GM23248 (cell line): Measurements from ENCODE around the gene NXPH4. TPM values are rescaled to one million over a fixed set of nuclear protein-coding genes. Genes with fewer than 3 reads are reported as not detected.

ENCODE experiments used
- DNase-seq: peaks from one replicate; pipeline ENCODE4 v3.0.0-alpha.2; 2015
- H2AFZ ChIP-seq: fragments of 200-600 bp; sonication (generic); 2 replicates; pipeline ENCODE4 v1.6.1; 2016; ENCODE audit warnings: antibody characterized with exemption
- H3F3A ChIP-seq: fragments of 200-600 bp; sonication (generic); 2 replicates; pipeline ENCODE4 v1.6.1; 2016; ENCODE audit warnings: mild to moderate bottlenecking, antibody characterized with exemption, mixed run types; ENCODE audit not compliant: insufficient read depth
- H3K27ac ChIP-seq: fragments of 200-600 bp; sonication (generic); 2 replicates; pipeline ENCODE4 v1.5.1; 2016; ENCODE audit warnings: mild to moderate bottlenecking
- H3K27me3 ChIP-seq: fragments of 200-600 bp; sonication (generic); replicated peaks from 2 replicates; pipeline ENCODE4 v1.6.1; 2016; ENCODE audit warnings: mild to moderate bottlenecking; ENCODE audit not compliant: insufficient read depth
- H3K36me3 ChIP-seq: fragments of 200-600 bp; sonication (generic); 2 replicates; pipeline ENCODE4 v1.6.1; 2016; ENCODE audit warnings: low read depth, mild to moderate bottlenecking
- H3K4me1 ChIP-seq: fragments of 200-600 bp; sonication (generic); 2 replicates; pipeline ENCODE4 v1.6.1; 2016; ENCODE audit warnings: mild to moderate bottlenecking; ENCODE audit not compliant: insufficient read depth
- H3K4me2 ChIP-seq: fragments of 200-600 bp; sonication (generic); one replicate; pipeline ENCODE4 v1.6.1; 2016; ENCODE audit warnings: mild to moderate bottlenecking; ENCODE audit not compliant: unreplicated experiment
- H3K4me3 ChIP-seq: fragments of 200-600 bp; sonication (generic); 2 replicates; pipeline ENCODE4 v1.5.1; 2016; ENCODE audit warnings: mild to moderate bottlenecking
- H3K79me2 ChIP-seq: fragments of 200-600 bp; sonication (generic); 2 replicates; pipeline ENCODE4 v1.6.1; 2016; ENCODE audit warnings: mild to moderate bottlenecking; ENCODE audit not compliant: insufficient read depth
- H3K9ac ChIP-seq: fragments of 200-600 bp; sonication (generic); 2 replicates; pipeline ENCODE4 v1.6.1; 2016; ENCODE audit warnings: mild to moderate bottlenecking
- H3K9me2 ChIP-seq: fragments of 200-600 bp; sonication (generic); 2 replicates; pipeline ENCODE4 v1.6.1; 2016; ENCODE audit warnings: mixed run types, mild to moderate bottlenecking, moderate library complexity; ENCODE audit not compliant: insufficient read depth
- H3K9me3 ChIP-seq: fragments of 200-600 bp; sonication (generic); one replicate; pipeline ENCODE4 v1.6.1; 2017; ENCODE audit warnings: low read depth
- H4K20me1 ChIP-seq: fragments of 200-600 bp; sonication (generic); 2 replicates; pipeline ENCODE4 v1.6.0; 2016; ENCODE audit not compliant: insufficient read depth
- EZH2 ChIP-seq: fragments of 200-600 bp; sonication (generic); IDR thresholded peaks from 2 replicates; pipeline ENCODE4 v1.6.1; 2018; ENCODE audit warnings: antibody characterized with exemption, mild to moderate bottlenecking; ENCODE audit not compliant: insufficient read depth, poor library complexity, severe bottlenecking
- EZH2phosphoT487 ChIP-seq: fragments of 200-600 bp; sonication (generic); IDR thresholded peaks from 2 replicates; pipeline ENCODE4 v1.6.1; 2018; ENCODE audit warnings: antibody characterized with exemption, moderate library complexity, mild to moderate bottlenecking, low read depth; ENCODE audit not compliant: insufficient read depth
- whole genome bisulfite sequencing, 2 experiments: methylation state at CpG; one replicate each; pipeline ENCODE4 v1.1.6; 2015 to 2017; ENCODE audit warnings: low lambda C conversion rate in 2 of 2, low coverage in 1 of 2; ENCODE audit errors: missing lambda C conversion rate in 2 of 2; 5-methylcytosine and 5-hydroxymethylcytosine counted together
- in situ Hi-C: fragments of 300-500 bp; cut with MboI; formaldehyde crosslinking; loops from 2 replicates; pipeline ENCODE4 v1.15.0; 2020
- microRNA counts: library from miRNA; unstranded; fragments of <30 nt; microRNA quantifications from one replicate; lab custom pipeline; 2016
- microRNA-seq: library from miRNA; unstranded; fragments of <30 nt; microRNA quantifications from one replicate; pipeline ENCODE4, GENCODE V29; 2016; ENCODE audit warnings: borderline number of aligned reads
- polyA plus RNA-seq: library from polyadenylated mRNA; unstranded; fragments of >200 nt; fragmentation: Nextera tagmentation; extraction: Ambion mirVana; gene quantifications from 2 replicates; pipeline ENCODE4 v1.2.1, GENCODE V29; 2016
- small RNA-seq: library from RNA; depleted of rRNA; stranded (forward); fragments of <200 nt; gene quantifications from one replicate; pipeline ENCODE3, GENCODE V24; 2014; ENCODE audit warnings: low read depth, low replicate concordance
- total RNA-seq: library from RNA; depleted of rRNA; stranded (reverse); fragments of >200 nt; shearing (Covaris generic); gene quantifications from 2 replicates; pipeline ENCODE4 v1.2.3, GENCODE V29; 2014; rRNA removed

The NXPH4 gene
- total and polyA plus RNA-seq, 2 experiments from 2014 or later: 5.4 to 5.7 TPM

DNA sequence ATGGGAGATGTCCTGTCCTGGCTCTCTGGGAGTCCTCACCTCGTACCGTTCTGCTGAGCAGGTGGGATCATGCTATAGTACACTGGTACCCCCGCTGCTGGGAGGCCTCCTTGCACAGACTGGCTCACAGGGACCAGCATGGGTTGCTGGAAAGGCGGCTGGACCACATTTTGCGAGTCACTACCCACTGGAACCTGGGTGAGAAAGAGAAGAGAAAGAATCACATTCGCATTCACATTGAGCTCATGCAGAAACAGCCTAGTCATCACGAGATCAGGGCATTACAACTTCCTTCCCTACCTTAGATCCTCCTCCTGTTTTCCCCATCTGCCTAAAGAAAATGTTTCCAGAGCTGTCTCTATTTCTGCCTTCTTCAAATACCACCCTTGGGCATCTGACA, 51.7 kb downstream of the NXPH4 start:
- no peaks in the 10 kb centered on the region for H3K9me3 ChIP-seq
- no peak overlapping the region for H3K4me2 ChIP-seq
- TF ChIP-seq EZH2 (no peak), EZH2phosphoT487 (no peak)
- H3K27me3 ChIP-seq: no peaks in the 10 kb centered on the region
- no peak overlapping the region for H3K4me3 ChIP-seq
- in situ Hi-C loops: no loop called here
- 0 out of 2 replicates have a peak overlapping the region, but pooled peaks have one; percentile 36 for H3K27ac ChIP-seq
- no peaks in the 10 kb centered on the region for H3K9me2 ChIP-seq
- WGBS, 2 experiments: 61 to 67% methylated on average over 7 of the region's 7 CpGs
- H3K9ac ChIP-seq: peak overlapping the region; percentile 37; the same call in 1 of the 2 replicates
- peak; percentile 61 for DNase-seq
- H3K79me2 ChIP-seq: no peaks in the 10 kb centered on the region
- H3F3A ChIP-seq: peaks cover 16% of the 10 kb centered on the region; the same call in 1 of the 2 replicates
- no peak overlapping the region for H2AFZ ChIP-seq
- H3K36me3 ChIP-seq: peaks cover 19% of the 10 kb centered on the region
- no peaks in the 10 kb centered on the region for H4K20me1 ChIP-seq
- peaks cover 8% of the 10 kb centered on the region for H3K4me1 ChIP-seq

DNA sequence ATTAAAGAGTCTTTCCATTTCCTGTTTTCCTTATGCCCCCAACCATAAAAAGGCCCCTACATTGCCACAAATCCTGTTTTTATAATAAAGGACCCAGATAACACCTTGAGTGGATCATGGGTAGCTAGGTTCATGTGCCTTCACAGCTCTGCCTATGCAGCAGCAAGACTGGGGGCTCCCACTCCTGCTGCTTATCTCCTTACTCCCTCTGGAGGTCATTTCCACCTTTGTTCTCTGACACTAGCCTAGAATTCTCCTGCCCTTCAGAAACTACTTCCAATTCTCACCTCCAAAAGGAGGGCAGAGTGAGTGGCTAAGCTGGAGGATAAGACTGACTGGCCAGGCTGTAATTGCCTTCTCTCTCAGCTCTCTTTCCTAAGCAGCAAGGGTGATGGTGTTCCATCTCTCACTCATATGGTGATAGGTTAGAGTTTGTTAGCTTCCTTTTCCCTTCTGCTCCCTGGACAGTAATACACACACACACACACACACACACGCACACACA, 54.4 kb downstream of the NXPH4 start:
- Histone ChIP-seq H4K20me1 (no peaks in the 10 kb centered on the region), H3K4me1 (peaks cover 11% of the 10 kb centered on the region), H3K27me3 (no peaks in the 10 kb centered on the region), H3K79me2 (no peaks in the 10 kb centered on the region), H3F3A (peaks cover 16% of the 10 kb centered on the region; the same call in 1 of the 2 replicates), H3K4me2 (no peak overlapping the region), H3K27ac (no peak overlapping the region), H3K9me3 (no peaks in the 10 kb centered on the region), H3K36me3 (peaks cover 29% of the 10 kb centered on the region), H3K9ac (no peak overlapping the region), H2AFZ (no peak overlapping the region), H3K9me2 (no peaks in the 10 kb centered on the region), H3K4me3 (no peak overlapping the region)
- 93 to 94% methylated on average over 1 of the region's 1 CpG for WGBS, 2 experiments
- in situ Hi-C loops: no loop called here
- DNase-seq: no peak
- no peak for TF ChIP-seq EZH2phosphoT487
- no peak for TF ChIP-seq EZH2

DNA sequence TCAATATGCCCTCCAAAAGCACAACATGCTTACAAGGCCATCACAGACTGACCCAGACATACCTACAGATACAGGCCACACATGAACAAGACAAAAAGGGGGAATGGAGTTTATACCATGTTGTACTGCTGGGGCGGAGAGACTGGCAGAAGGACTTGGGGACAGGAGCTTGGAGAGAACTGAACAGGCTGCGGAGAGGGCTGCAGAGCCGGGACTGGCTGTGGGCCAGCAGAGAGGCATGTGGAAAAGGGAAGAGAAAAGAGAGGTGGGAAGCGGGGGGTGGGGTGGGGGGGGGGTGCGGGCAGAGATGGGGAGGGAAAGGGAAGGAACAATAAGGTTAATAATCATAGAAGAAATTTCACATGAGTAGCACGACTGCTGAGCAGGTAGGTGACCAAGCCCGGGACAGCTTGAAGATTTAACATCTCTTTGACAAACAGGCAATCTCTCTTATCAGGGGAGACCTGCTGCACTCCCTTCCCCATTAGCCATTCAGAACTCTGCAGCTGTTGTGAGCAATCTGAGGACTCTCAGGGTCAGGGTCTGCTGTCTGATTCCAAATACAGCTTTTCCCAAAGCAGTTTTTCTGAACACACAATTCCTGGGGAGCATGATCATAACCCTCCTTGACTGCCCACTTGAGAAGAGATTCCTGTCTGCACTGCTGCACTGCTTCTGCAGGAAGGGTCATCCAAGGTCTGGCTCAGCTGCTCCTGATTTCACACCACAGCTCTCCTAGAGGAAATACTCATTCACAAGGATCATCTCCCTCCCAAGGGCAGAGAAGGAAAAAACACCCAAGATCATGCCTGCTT, 56.0 kb downstream of the NXPH4 start:
- peak; percentile 60 for DNase-seq
- 85 to 86% methylated on average over 5 to 7 of the region's 7 CpGs for WGBS, 2 experiments
- peaks cover 25% of the 10 kb centered on the region for H3K36me3 ChIP-seq

DNA sequence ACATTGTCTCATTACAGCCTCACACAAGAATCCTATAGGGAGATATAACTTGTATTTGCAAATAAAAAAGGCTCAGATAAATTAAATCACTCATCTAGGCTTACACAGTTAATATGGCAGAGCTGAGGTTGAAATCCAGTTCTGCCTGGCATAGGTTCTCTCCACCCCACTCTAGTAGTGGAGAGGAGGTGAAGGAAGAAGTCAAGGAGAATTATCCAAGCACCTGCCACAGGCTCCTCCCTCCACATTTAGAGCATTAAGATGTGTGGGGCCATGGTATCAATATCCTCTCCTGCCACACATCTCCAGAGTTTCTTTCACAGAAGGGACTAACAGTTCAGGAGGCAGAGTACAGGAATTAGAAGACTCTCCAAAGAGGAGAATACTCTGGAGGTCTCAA, 56.9 kb downstream of the NXPH4 start:
- peaks cover 14% of the 10 kb centered on the region for H3F3A ChIP-seq
- H3K36me3 ChIP-seq: peaks cover 17% of the 10 kb centered on the region
- no peaks in the 10 kb centered on the region for H3K9me3 ChIP-seq
- no peak overlapping the region for H3K4me3 ChIP-seq
- DNase-seq: no peak
- H3K79me2 ChIP-seq: no peaks in the 10 kb centered on the region
- TF ChIP-seq EZH2phosphoT487 (no peak), EZH2 (no peak)
- no peaks in the 10 kb centered on the region for H3K27me3 ChIP-seq
- H3K9me2 ChIP-seq: no peaks in the 10 kb centered on the region
- H4K20me1 ChIP-seq: no peaks in the 10 kb centered on the region
- H3K27ac ChIP-seq: peak overlapping the region; percentile 46
- H3K9ac ChIP-seq: peak overlapping the region; percentile 25; the same call in 1 of the 2 replicates
- peaks cover 11% of the 10 kb centered on the region for H3K4me1 ChIP-seq
- no peak overlapping the region for H2AFZ ChIP-seq
- in situ Hi-C loops: no loop called here
- H3K4me2 ChIP-seq: peak overlapping the region; percentile 34

More for the DNA sequence above, 56.0 kb downstream of the NXPH4 start:
- H3K9me2 ChIP-seq: no peaks in the 10 kb centered on the region
- no peak overlapping the region for H2AFZ ChIP-seq
- no peak for TF ChIP-seq EZH2
- TF ChIP-seq EZH2phosphoT487: no peak
- peak overlapping the region; percentile 46; the same call in 1 of the 2 replicates for H3K27ac ChIP-seq
- no peaks in the 10 kb centered on the region for H4K20me1 ChIP-seq
- H3F3A ChIP-seq: peaks cover 14% of the 10 kb centered on the region; the same call in 1 of the 2 replicates
- no peaks in the 10 kb centered on the region for H3K79me2 ChIP-seq
- H3K4me2 ChIP-seq: peak overlapping the region; percentile 34
- H3K4me3 ChIP-seq: no peak overlapping the region
- H3K9ac ChIP-seq: peak overlapping the region; percentile 25; the same call in 1 of the 2 replicates
- no peaks in the 10 kb centered on the region for H3K9me3 ChIP-seq
- peaks cover 11% of the 10 kb centered on the region for H3K4me1 ChIP-seq
- H3K27me3 ChIP-seq: no peaks in the 10 kb centered on the region
- in situ Hi-C loops: no loop called here

MicroRNA genes within 50 kb of the gene (microRNA counts, 767-probe panel; counts per million panel counts)
- microRNA hsa-miR-1228-3p (lab: Ali Mortazavi, UCI): 447 counts per million, percentile 86 among the panel's probes with 10 or more counts

Small RNA genes within 50 kb of the gene (microRNA-seq; reads per million reads assigned to microRNA genes)
- 16.4 reads per million, percentile 25 among the genes with 10 or more reads in this experiment for gene MIR1228

Small RNA genes within 50 kb of the gene (small RNA-seq; reads per million reads assigned to genes)
- not detected for gene MIR1228

Other genes with a start within 250 kb of the NXPH4 start
- gene ZBTB39, start 210.2 kb upstream of the NXPH4 start, total RNA-seq: 2.9 and 3.9 TPM in 2 replicates
- 1.5 TPM in 2 replicates for gene ZBTB39, start 210.2 kb upstream of the NXPH4 start, polyA plus RNA-seq
- gene TAC3, start 200.3 kb upstream of the NXPH4 start, total RNA-seq: not detected in 2 replicates
- not detected in 2 replicates for gene TAC3, start 200.3 kb upstream of the NXPH4 start, polyA plus RNA-seq
- not detected in 2 replicates for gene MYO1A, start 166.7 kb upstream of the NXPH4 start, total RNA-seq
- gene MYO1A, start 166.7 kb upstream of the NXPH4 start, polyA plus RNA-seq: not detected in 2 replicates
- 6.4 and 7.6 TPM in 2 replicates for gene NEMP1, start 138.0 kb upstream of the NXPH4 start, total RNA-seq
- gene NEMP1, start 138.0 kb upstream of the NXPH4 start, polyA plus RNA-seq: 5.9 and 6.6 TPM in 2 replicates
- gene NAB2, start 127.7 kb upstream of the NXPH4 start, total RNA-seq: 88.7 and 107 TPM in 2 replicates
- 21.6 and 22.8 TPM in 2 replicates for gene NAB2, start 127.7 kb upstream of the NXPH4 start, polyA plus RNA-seq
- 95.1 and 103 TPM in 2 replicates for gene STAT6, start 105.4 kb upstream of the NXPH4 start, total RNA-seq
- gene STAT6, start 105.4 kb upstream of the NXPH4 start, polyA plus RNA-seq: 67.4 and 70.7 TPM in 2 replicates
- gene LRP1, start 88.3 kb upstream of the NXPH4 start, total RNA-seq: 257 and 296 TPM in 2 replicates
- gene LRP1, start 88.3 kb upstream of the NXPH4 start, polyA plus RNA-seq: 161 and 166 TPM in 2 replicates
- gene LRP1-AS, start 69.2 kb upstream of the NXPH4 start, total RNA-seq: not detected in 2 replicates
- gene LRP1-AS, start 69.2 kb upstream of the NXPH4 start, polyA plus RNA-seq: 0.60 TPM in 1 of 2 replicates, not detected in the other
- gene SHMT2, start 12.9 kb downstream of the NXPH4 start, total RNA-seq: 272 and 341 TPM in 2 replicates
- gene SHMT2, start 12.9 kb downstream of the NXPH4 start, polyA plus RNA-seq: 184 and 185 TPM in 2 replicates
- 0.32 and 1.3 TPM in 2 replicates for gene STAC3, start 34.4 kb downstream of the NXPH4 start, total RNA-seq
- gene STAC3, start 34.4 kb downstream of the NXPH4 start, polyA plus RNA-seq: 0.35 and 0.52 TPM in 2 replicates
- gene R3HDM2, start 214.2 kb downstream of the NXPH4 start, total RNA-seq: 16.9 and 27.6 TPM in 2 replicates
- gene R3HDM2, start 214.2 kb downstream of the NXPH4 start, polyA plus RNA-seq: 16.2 and 17.0 TPM in 2 replicates
- gene INHBC, start 218.0 kb downstream of the NXPH4 start, total RNA-seq: not detected in 2 replicates
- 0.09 TPM in 1 of 2 replicates, not detected in the other for gene INHBC, start 218.0 kb downstream of the NXPH4 start, polyA plus RNA-seq
- gene INHBE, start 238.5 kb downstream of the NXPH4 start, total RNA-seq: 0.65 and 0.76 TPM in 2 replicates
- 0.23 and 0.24 TPM in 2 replicates for gene INHBE, start 238.5 kb downstream of the NXPH4 start, polyA plus RNA-seq
- 0.63 and 1.8 TPM in 2 replicates for gene GLI1, start 243.0 kb downstream of the NXPH4 start, total RNA-seq
- 0.89 and 1.0 TPM in 2 replicates for gene GLI1, start 243.0 kb downstream of the NXPH4 start, polyA plus RNA-seq